CD4-positive, alpha-beta memory T cell (primary cell): ENCODE measurements around the gene STARD5. TPM values are rescaled to one million over a fixed set of nuclear protein-coding genes. Genes with fewer than 3 reads are reported as not detected.
A peak's percentile ranks its signal among the peaks of the same experiment; 100 is the strongest.

Experiments used
- CTCF ChIA-PET: fragments of 350-600 bp; sonication (Branson Sonifier 250); formaldehyde crosslinking; loops from one replicate; lab custom pipeline; 2021; ENCODE audit warnings: inconsistent platforms; ENCODE audit not compliant: partially characterized antibody; lab: Charles Lee
- POLR2A ChIA-PET: fragments of 350-600 bp; sonication (Branson Sonifier 250); formaldehyde crosslinking; loops from one replicate; lab custom pipeline; 2021; ENCODE audit not compliant: partially characterized antibody; lab: Charles Lee
- DNase-seq, 5 donors: peaks; one replicate each; pipeline versions ENCODE4 v3.0.0 to v3.0.0-alpha.2; 2020 to 2022; ENCODE audit warnings: mixed read lengths in 1 of 5
- H3K27ac ChIP-seq: one replicate; pipeline ENCODE4 v1.7.0; 2013; ENCODE audit warnings: low read depth, low read length
- H3K27me3 ChIP-seq: 2 replicates; pipeline ENCODE4 v1.7.0; 2013; ENCODE audit warnings: mild to moderate bottlenecking, low read length, moderate library complexity; ENCODE audit not compliant: insufficient read depth
- H3K36me3 ChIP-seq: 2 replicates; pipeline ENCODE4 v1.7.0; 2013; ENCODE audit warnings: mild to moderate bottlenecking, low read length, moderate library complexity; ENCODE audit not compliant: insufficient read depth
- H3K4me1 ChIP-seq: 2 replicates; pipeline ENCODE4 v1.7.0; 2013; ENCODE audit warnings: mild to moderate bottlenecking, low read length, moderate library complexity; ENCODE audit not compliant: insufficient read depth
- H3K4me3 ChIP-seq, 2 donors: one replicate each; pipeline ENCODE4 v1.7.0; 2013; ENCODE audit warnings: low read length in 2 of 2, mild to moderate bottlenecking in 1 of 2
- H3K9me3 ChIP-seq, 2 donors: one replicate each; pipeline ENCODE4 v1.7.0; 2013; ENCODE audit warnings: low read length in 2 of 2, control low read depth in 1 of 2; ENCODE audit not compliant: control insufficient read depth in 1 of 2
- H3K27ac Mint-ChIP-seq, 7 donors: one replicate each; pipeline ENCODE4 v1.8.0; 2020 to 2021; ENCODE audit warnings: mixed read lengths in 7 of 7, mild to moderate bottlenecking in 6 of 7, inconsistent platforms in 3 of 7, moderate library complexity in 3 of 7
- H3K27me3 Mint-ChIP-seq, 2 donors: one replicate each; pipeline ENCODE4 v1.8.0; 2020 to 2021; ENCODE audit warnings: mixed read lengths in 2 of 2
- H3K36me3 Mint-ChIP-seq, 2 donors: one replicate each; pipeline ENCODE4 v1.8.0; 2020 to 2021; ENCODE audit warnings: mixed read lengths in 2 of 2, inconsistent platforms in 1 of 2, mild to moderate bottlenecking in 1 of 2
- H3K4me1 Mint-ChIP-seq, 4 donors: one replicate each; pipeline ENCODE4 v1.8.0; 2020 to 2021; ENCODE audit warnings: mixed read lengths in 4 of 4, mild to moderate bottlenecking in 1 of 4
- H3K4me3 Mint-ChIP-seq, 8 donors: one replicate each; pipeline ENCODE4 v1.8.0; 2020 to 2021; ENCODE audit warnings: mixed read lengths in 8 of 8, mild to moderate bottlenecking in 7 of 8, moderate library complexity in 6 of 8, inconsistent platforms in 3 of 8
- H3K9me3 Mint-ChIP-seq, 8 donors: one replicate each; pipeline ENCODE4 v1.8.0; 2020 to 2021; ENCODE audit warnings: mixed read lengths in 8 of 8, mild to moderate bottlenecking in 5 of 8, inconsistent platforms in 3 of 8, moderate library complexity in 1 of 8
- intact Hi-C: fragments of 100-400 bp; cut with micrococcal nuclease; formaldehyde crosslinking; loops from one replicate; pipeline ENCODE4 v1.15.1; 2023
- polyA plus RNA-seq, 2 donors: library from polyadenylated mRNA; unstranded; fragments of 300-500 nt; fragmentation: Illumina TruSeq; gene quantifications; one replicate each; pipeline ENCODE4 v1.2.3, GENCODE V29; 2021
- total RNA-seq, 2 experiments: library from RNA; stranded (reverse); gene quantifications; one replicate each; pipeline ENCODE4 v1.2.3, GENCODE V29; 2021

The STARD5 gene, protein sequence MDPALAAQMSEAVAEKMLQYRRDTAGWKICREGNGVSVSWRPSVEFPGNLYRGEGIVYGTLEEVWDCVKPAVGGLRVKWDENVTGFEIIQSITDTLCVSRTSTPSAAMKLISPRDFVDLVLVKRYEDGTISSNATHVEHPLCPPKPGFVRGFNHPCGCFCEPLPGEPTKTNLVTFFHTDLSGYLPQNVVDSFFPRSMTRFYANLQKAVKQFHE
- total RNA-seq (1 to 10 TPM; 5.0 to 8.0 TPM), polyA plus RNA-seq (1 to 10 TPM; 1.9 to 3.9 TPM)

DNA sequence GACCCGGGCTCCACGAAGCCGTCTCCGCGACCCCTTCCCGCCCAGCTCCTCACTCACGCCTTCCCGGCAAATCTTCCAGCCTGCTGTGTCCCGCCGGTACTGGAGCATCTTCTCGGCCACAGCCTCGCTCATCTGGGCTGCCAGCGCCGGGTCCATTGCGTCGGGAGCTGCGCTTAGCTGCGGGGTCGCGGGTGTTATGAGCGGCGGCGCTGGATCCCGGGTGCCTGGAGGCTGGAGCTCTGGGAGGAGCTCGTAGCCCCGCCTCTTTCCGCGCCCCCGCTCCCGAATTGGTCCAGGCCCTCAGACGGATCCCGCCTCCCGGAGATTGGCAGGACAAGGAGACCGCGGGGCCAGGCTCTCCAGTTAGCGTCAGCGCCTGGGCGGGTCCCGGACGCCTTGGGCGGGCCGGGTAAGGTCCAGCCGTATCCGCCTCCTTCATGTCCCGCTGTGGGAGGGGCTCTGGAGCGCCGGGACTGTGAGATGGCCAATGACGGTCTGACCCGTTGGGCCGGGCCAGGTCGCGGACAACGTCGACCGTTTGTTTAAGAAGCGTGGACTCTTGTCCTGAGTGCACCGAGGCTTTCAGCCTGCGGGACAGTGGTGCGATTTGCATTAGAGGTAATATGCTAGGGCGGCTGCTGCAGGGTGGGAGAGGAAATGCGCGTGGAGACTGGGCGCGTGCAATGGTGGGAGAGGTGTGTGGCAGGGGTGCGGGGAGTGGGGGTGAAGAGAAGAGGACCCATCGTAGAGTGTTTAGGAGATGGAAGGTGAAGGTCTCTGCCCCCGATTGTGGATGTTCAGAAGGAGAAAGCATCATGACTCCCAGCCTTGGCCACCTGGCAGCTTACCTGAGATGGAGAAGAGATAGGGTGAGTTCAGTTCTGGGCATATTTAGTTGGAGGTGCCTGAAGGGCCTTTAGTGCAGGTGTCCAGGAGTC, at the start of gene STARD5:
STARD5 (minus strand) TSS at position 198 of the 938 bp plus-strand sequence; CDS start at position 156, 42 bp downstream.
- Mint-ChIP-seq H3K27ac (peak within 1 kb of the TSS; percentile 83 to 97 (median 94)), H3K36me3 (peaks cover 0 to 18% of the 10 kb centered on the region in 2 donors), H3K4me1 (peaks cover 19 to 33% (median 25%) of the 10 kb centered on the region in 4 donors), H3K4me3 (peak within 1 kb of the TSS; percentile 92 to 99 (median 96)), H3K9me3 (peaks cover 0 to 2% (median 0%) of the 10 kb centered on the region in 8 donors), H3K27me3 (no peaks in the 10 kb centered on the region)
- DNase-seq, result peak; percentile 91 to 95 (median 92)
- intact Hi-C loops, result loop anchor here (1.0 to 5.0 kb wide), 3 partner anchors 13 to 37 kb away; no protein-coding TSS in a partner anchor
- Histone ChIP-seq H3K9me3 (no peaks in the 10 kb centered on the region), H3K27me3 (no peaks in the 10 kb centered on the region), H3K4me1 (peaks cover 29% of the 10 kb centered on the region), H3K27ac (peak within 1 kb of the TSS; percentile 55), H3K4me3 (peak within 1 kb of the TSS; percentile 76 to 87), H3K36me3 (no peaks in the 10 kb centered on the region)
- ChIA-PET POLR2A (interaction anchor here (0.6 to 8.3 kb wide), 13 partner anchors 9 to 52 kb away, joined by 3 to 116 read pairs (median 4); no protein-coding TSS in a partner anchor), CTCF (interaction anchor here (0.6 to 2.9 kb wide), 11 partner anchors 13 to 61 kb away, joined by 3 to 16 read pairs (median 3); no protein-coding TSS in a partner anchor)

DNA sequence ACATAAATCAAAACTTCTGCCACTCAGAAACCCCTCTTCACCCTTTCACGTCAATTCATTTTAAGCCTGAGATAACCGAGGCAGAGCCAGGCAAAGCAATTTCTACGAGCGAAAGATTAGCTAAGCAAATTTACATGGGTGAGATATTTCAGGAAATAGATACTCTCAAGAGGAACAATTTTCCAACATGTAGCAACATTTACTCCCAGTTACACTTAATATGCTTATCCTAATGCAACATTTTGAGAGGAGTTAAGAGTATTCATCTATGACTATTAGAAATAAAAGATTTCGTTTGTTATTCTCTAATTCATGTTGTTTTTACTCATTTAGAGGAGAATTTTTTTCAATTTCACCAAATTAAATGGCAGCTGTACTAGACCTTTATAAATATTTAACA, 49.2 kb upstream of the STARD5 start:
- Histone ChIP-seq H3K27me3 (no peaks in the 10 kb centered on the region), H3K27ac (no peak overlapping the region), H3K4me3 (no peak overlapping the region), H3K4me1 (no peaks in the 10 kb centered on the region), H3K9me3 (no peaks in the 10 kb centered on the region), H3K36me3 (no peaks in the 10 kb centered on the region)
- POLR2A ChIA-PET, result no interaction called here
- intact Hi-C loops, result no loop called here
- Mint-ChIP-seq H3K4me3 (no peak overlapping the region), H3K27ac (no peak overlapping the region), H3K27me3 (peaks cover 0 to 2% of the 10 kb centered on the region in 2 donors), H3K4me1 (no peaks in the 10 kb centered on the region), H3K9me3 (no peaks in the 10 kb centered on the region), H3K36me3 (no peaks in the 10 kb centered on the region)
- CTCF ChIA-PET, result interaction anchor here (1.0 kb wide), 1 partner anchor 107 kb away, joined by 3 read pairs; no protein-coding TSS in a partner anchor
- no peak for DNase-seq

DNA sequence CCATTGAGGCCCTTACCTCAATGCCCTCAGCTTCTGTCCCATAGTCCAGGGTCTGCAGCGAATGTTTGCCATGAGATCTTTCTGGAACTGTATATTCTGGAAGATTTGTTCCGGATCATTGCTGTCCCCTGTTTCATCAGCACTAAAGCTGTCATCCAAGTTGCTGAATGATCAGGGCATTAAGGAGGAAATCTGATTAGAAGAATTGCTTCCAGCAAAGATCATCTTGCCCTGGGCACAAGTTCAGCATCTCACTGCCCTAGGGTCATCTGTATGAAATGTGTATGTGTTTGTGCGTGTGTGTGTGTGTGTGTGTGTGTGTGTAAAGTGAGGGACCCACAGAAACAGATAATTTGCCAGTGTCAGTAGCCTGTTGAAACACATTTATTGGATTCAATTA, 48.6 kb upstream of the STARD5 start:
- Histone ChIP-seq H3K36me3 (no peaks in the 10 kb centered on the region), H3K9me3 (no peaks in the 10 kb centered on the region), H3K27me3 (no peaks in the 10 kb centered on the region), H3K4me3 (no peak overlapping the region), H3K27ac (no peak overlapping the region), H3K4me1 (no peaks in the 10 kb centered on the region)
- no peak for DNase-seq
- ChIA-PET POLR2A (interaction anchor here (0.6 kb wide), 1 partner anchor 748 kb away, joined by 3 read pairs; no protein-coding TSS in a partner anchor), CTCF (no interaction called here)
- no peaks in the 10 kb centered on the region for H3K9me3 Mint-ChIP-seq
- H3K27me3 Mint-ChIP-seq, result no peaks in the 10 kb centered on the region
- H3K36me3 Mint-ChIP-seq, result no peaks in the 10 kb centered on the region
- intact Hi-C loops, result no loop called here
- H3K4me3 Mint-ChIP-seq, result no peak overlapping the region
- H3K4me1 Mint-ChIP-seq, result no peaks in the 10 kb centered on the region
- H3K27ac Mint-ChIP-seq, result no peak overlapping the region

DNA sequence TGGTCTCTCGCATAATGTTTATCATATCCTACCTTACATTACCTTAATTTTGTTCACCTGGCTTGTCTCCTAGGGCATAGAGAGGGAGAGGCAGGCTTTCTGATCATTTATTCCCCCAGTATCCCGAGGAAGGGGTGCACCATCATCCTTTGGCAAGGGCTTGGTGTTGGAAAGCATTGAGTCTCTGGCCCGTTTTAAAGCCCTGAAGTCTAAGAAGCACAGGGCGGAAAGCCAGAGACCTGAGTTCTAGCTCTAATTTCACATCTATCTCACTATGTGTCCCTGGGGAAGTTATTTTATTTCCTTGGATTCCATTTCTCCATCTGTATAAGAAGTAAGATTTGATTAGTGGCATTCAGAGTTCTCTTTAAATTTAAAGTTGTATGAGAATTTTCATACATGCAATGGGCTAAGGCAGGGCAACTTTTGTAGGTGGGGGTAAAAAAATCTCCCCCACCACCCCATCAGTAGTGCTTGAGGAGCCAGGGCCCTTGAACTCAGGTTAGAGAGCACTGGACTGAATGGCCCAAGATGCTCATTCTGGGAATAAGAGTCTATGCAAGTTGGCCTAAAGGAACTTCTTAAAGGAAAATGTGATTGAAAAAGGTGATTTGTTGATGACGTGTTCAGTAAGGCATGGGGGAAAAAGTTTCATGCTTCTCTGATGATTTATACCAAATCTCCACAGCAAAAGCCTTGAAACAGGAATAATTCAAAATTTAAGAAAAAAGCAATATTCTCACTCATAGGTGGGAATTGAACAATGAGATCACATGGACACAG, 40.0 kb upstream of the STARD5 start:
- CTCF ChIA-PET, result no interaction called here
- H3K9me3 ChIP-seq, result no peaks in the 10 kb centered on the region
- intact Hi-C loops, result no loop called here
- Mint-ChIP-seq H3K4me3 (no peak overlapping the region), H3K36me3 (no peaks in the 10 kb centered on the region), H3K9me3 (peaks cover 0 to 2% (median 0%) of the 10 kb centered on the region in 8 donors), H3K27me3 (peaks cover 1 to 5% of the 10 kb centered on the region in 2 donors), H3K27ac (no peak overlapping the region), H3K4me1 (no peaks in the 10 kb centered on the region)
- no peak overlapping the region for H3K4me3 ChIP-seq
- no peak for DNase-seq
- H3K27me3 ChIP-seq, result no peaks in the 10 kb centered on the region
- no peak overlapping the region for H3K27ac ChIP-seq
- no peaks in the 10 kb centered on the region for H3K36me3 ChIP-seq
- H3K4me1 ChIP-seq, result no peaks in the 10 kb centered on the region
- POLR2A ChIA-PET, result no interaction called here

GRCh38 chr15:81363276-81363675, 39.3 kb upstream of the STARD5 start:
- Mint-ChIP-seq H3K36me3 (no peaks in the 10 kb centered on the region), H3K27ac (no peak overlapping the region), H3K4me3 (no peak overlapping the region), H3K9me3 (peaks cover 0 to 2% (median 0%) of the 10 kb centered on the region in 8 donors), H3K27me3 (peaks cover 1 to 6% of the 10 kb centered on the region in 2 donors), H3K4me1 (no peaks in the 10 kb centered on the region)
- Histone ChIP-seq H3K9me3 (no peaks in the 10 kb centered on the region), H3K4me3 (no peak overlapping the region), H3K27ac (no peak overlapping the region), H3K36me3 (no peaks in the 10 kb centered on the region), H3K27me3 (no peaks in the 10 kb centered on the region), H3K4me1 (no peaks in the 10 kb centered on the region)
- intact Hi-C loops, result no loop called here
- ChIA-PET CTCF (no interaction called here), POLR2A (no interaction called here)
- no peak for DNase-seq

- H3K9me3 ChIP-seq, result no peaks in the 10 kb centered on the region
- no peak for DNase-seq
- no peaks in the 10 kb centered on the region for H3K4me1 ChIP-seq
- H3K27ac ChIP-seq, result no peak overlapping the region
- Mint-ChIP-seq H3K36me3 (no peaks in the 10 kb centered on the region), H3K4me3 (no peak overlapping the region), H3K27me3 (peaks cover 1 to 7% of the 10 kb centered on the region in 2 donors), H3K4me1 (no peaks in the 10 kb centered on the region), H3K9me3 (peaks cover 0 to 2% (median 0%) of the 10 kb centered on the region in 8 donors), H3K27ac (no peak overlapping the region)
- H3K4me3 ChIP-seq, result no peak overlapping the region
- CTCF ChIA-PET, result no interaction called here
- intact Hi-C loops, result no loop called here
- POLR2A ChIA-PET, result no interaction called here
- H3K27me3 ChIP-seq, result no peaks in the 10 kb centered on the region
- H3K36me3 ChIP-seq, result no peaks in the 10 kb centered on the region
These were observed 38.8 kb upstream of the STARD5 start for GRCh38 chr15:81362790-81363189.
